Transverse colon (tissue), 4 donors: ENCODE results near the gene ANKRD66.
A peak's percentile ranks its signal among the peaks of the same experiment; 100 is the strongest.

Experiments
- CTCF ChIP-seq, 5 experiments: fragments of 200-600 bp in 3 of 5; fragments of 450-650 bp in 2 of 5; sonication (generic) in 3 of 5; IDR thresholded peaks; 1 replicate in 2 of 5; 2 replicates in 3 of 5; pipeline ENCODE4 v1.5.1; 2016 to 2017; ENCODE audit warnings: antibody characterized with exemption in 5 of 5, inconsistent platforms in 3 of 5, mild to moderate bottlenecking in 2 of 5, moderate library complexity in 1 of 5
- EP300 ChIP-seq: sonication (generic); formaldehyde crosslinking; IDR thresholded peaks from one replicate; pipeline ENCODE4 v1.6.1; 2017; ENCODE audit warnings: antibody characterized with exemption, low read depth
- POLR2AphosphoS5 ChIP-seq, 3 donors: sonication (generic); formaldehyde crosslinking; IDR thresholded peaks; one replicate each; pipeline ENCODE4 v1.6.1; 2016; ENCODE audit warnings: antibody characterized with exemption in 3 of 3

DNA sequence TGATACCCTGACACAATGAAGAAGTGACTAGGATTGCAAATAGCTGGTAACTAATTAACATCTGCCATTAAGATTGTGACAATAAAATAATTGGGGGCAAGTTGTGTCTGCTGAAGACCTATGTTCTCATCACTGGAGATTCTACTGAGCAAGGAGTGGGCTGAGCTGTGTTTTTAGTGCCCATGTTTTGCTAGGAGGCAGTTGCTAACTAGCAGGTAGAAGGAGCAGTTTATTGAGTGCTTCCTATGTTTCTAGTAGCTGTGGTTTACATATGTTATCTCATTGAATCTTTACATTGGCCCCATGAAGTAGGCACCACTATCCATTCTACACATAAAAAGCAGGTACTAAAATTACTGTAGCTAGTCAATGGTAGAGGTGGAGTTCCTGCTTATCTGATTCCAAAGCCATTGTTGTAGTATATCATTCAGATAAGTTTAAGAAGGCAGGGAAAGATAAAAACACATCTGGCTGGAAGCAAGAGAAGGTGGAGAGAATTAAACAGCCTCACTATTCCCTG lies 43.7 kb downstream of the ANKRD66 start:
- TF ChIP-seq CTCF (IDR thresholded peaks at IDR 0.05) (no peak), EP300 (no peak), POLR2AphosphoS5 (IDR thresholded peaks at IDR 0.05) (peak in 1 of 3 donors; percentile 24)
